Dendritic cell treated with granulocyte-macrophage colony-stimulating factor and Interleukin-4, amounts not matched to agents 40 ng/mL and 50 ng/mL, for 4 days (primary cell): ENCODE results near the gene SLC6A1.
A peak's percentile ranks its signal among the peaks of the same experiment; 100 is the strongest.

Source experiments
- H3K27ac Mint-ChIP-seq: one replicate; pipeline ENCODE4 v1.8.0; 2022; ENCODE audit warnings: mild to moderate bottlenecking, mixed read lengths
- H3K27me3 Mint-ChIP-seq: one replicate; pipeline ENCODE4 v1.8.0; 2022; ENCODE audit warnings: mild to moderate bottlenecking, mixed read lengths
- H3K36me3 Mint-ChIP-seq: one replicate; pipeline ENCODE4 v1.8.0; 2022; ENCODE audit warnings: low read depth, mixed read lengths
- H3K4me1 Mint-ChIP-seq: one replicate; pipeline ENCODE4 v1.8.0; 2022; ENCODE audit warnings: low read depth, mixed read lengths
- H3K4me3 Mint-ChIP-seq: one replicate; pipeline ENCODE4 v1.8.0; 2022; ENCODE audit warnings: mild to moderate bottlenecking, moderate library complexity, mixed read lengths
- H3K9me3 Mint-ChIP-seq: one replicate; pipeline ENCODE4 v1.8.0; 2022; ENCODE audit warnings: mixed read lengths
- intact Hi-C: fragments of 100-400 bp; cut with micrococcal nuclease; formaldehyde crosslinking; loops from one replicate; pipeline ENCODE4 v1.15.0; 2022

SLC6A1 gene

GRCh38 chr3:11080492-11080891 lies 87.9 kb downstream of the SLC6A1 start:
- peaks cover 73% of the 10 kb centered on the region for H3K4me1 Mint-ChIP-seq
- intact Hi-C loops, result no loop called here
- H3K27ac Mint-ChIP-seq, result peak overlapping the region; percentile 50
- H3K4me3 Mint-ChIP-seq, result no peak overlapping the region
- no peaks in the 10 kb centered on the region for H3K9me3 Mint-ChIP-seq
- H3K36me3 Mint-ChIP-seq, result peaks cover 5% of the 10 kb centered on the region
- H3K27me3 Mint-ChIP-seq, result peaks cover 9% of the 10 kb centered on the region

GRCh38 chr3:11084098-11084497 lies 91.5 kb downstream of the SLC6A1 start:
- intact Hi-C loops, result no loop called here
- Mint-ChIP-seq H3K27me3 (peaks cover 9% of the 10 kb centered on the region), H3K36me3 (no peaks in the 10 kb centered on the region), H3K9me3 (peaks cover 9% of the 10 kb centered on the region), H3K27ac (peak overlapping the region; percentile 85), H3K4me3 (no peak overlapping the region), H3K4me1 (peaks cover 73% of the 10 kb centered on the region)

GRCh38 chr3:11084677-11085076 lies 92.1 kb downstream of the SLC6A1 start:
- no peaks in the 10 kb centered on the region for H3K36me3 Mint-ChIP-seq
- intact Hi-C loops, result no loop called here

GRCh38 chr3:11085093-11085840 lies 92.7 kb downstream of the SLC6A1 start:
- H3K36me3 Mint-ChIP-seq, result no peaks in the 10 kb centered on the region
- peaks cover 9% of the 10 kb centered on the region for H3K27me3 Mint-ChIP-seq
- no peak overlapping the region for H3K4me3 Mint-ChIP-seq
- H3K27ac Mint-ChIP-seq, result peak overlapping the region; percentile 85
- intact Hi-C loops, result no loop called here
- H3K9me3 Mint-ChIP-seq, result peaks cover 9% of the 10 kb centered on the region
- peaks cover 75% of the 10 kb centered on the region for H3K4me1 Mint-ChIP-seq

More at GRCh38 chr3:11084677-11085076, 92.1 kb downstream of the SLC6A1 start:
- H3K4me3 Mint-ChIP-seq, result no peak overlapping the region
- peak overlapping the region; percentile 85 for H3K27ac Mint-ChIP-seq
- peaks cover 73% of the 10 kb centered on the region for H3K4me1 Mint-ChIP-seq
- H3K27me3 Mint-ChIP-seq, result peaks cover 9% of the 10 kb centered on the region
- H3K9me3 Mint-ChIP-seq, result peaks cover 9% of the 10 kb centered on the region

- Mint-ChIP-seq H3K36me3 (no peaks in the 10 kb centered on the region), H3K27ac (no peak overlapping the region)
- intact Hi-C loops, result no loop called here
These were observed 94.3 kb downstream of the SLC6A1 start for GRCh38 chr3:11086856-11087255.

GRCh38 chr3:11088066-11088465 lies 95.5 kb downstream of the SLC6A1 start:
- intact Hi-C loops, result no loop called here
- Mint-ChIP-seq H3K27ac (peak overlapping the region; percentile 67), H3K4me3 (no peak overlapping the region), H3K9me3 (peaks cover 9% of the 10 kb centered on the region), H3K36me3 (no peaks in the 10 kb centered on the region), H3K4me1 (peaks cover 80% of the 10 kb centered on the region), H3K27me3 (peaks cover 15% of the 10 kb centered on the region)

More at GRCh38 chr3:11086856-11087255, 94.3 kb downstream of the SLC6A1 start:
- Mint-ChIP-seq H3K9me3 (peaks cover 9% of the 10 kb centered on the region), H3K4me3 (no peak overlapping the region), H3K4me1 (peaks cover 70% of the 10 kb centered on the region), H3K27me3 (peaks cover 5% of the 10 kb centered on the region)

GRCh38 chr3:11088831-11089230 lies 96.3 kb downstream of the SLC6A1 start:
- H3K9me3 Mint-ChIP-seq, result peaks cover 9% of the 10 kb centered on the region
- peak overlapping the region; percentile 67 for H3K27ac Mint-ChIP-seq
- H3K4me3 Mint-ChIP-seq, result no peak overlapping the region
- intact Hi-C loops, result no loop called here
- H3K36me3 Mint-ChIP-seq, result no peaks in the 10 kb centered on the region
- H3K4me1 Mint-ChIP-seq, result peaks cover 84% of the 10 kb centered on the region
- peaks cover 12% of the 10 kb centered on the region for H3K27me3 Mint-ChIP-seq
